GM19240 (cell line): Measurements from ENCODE around the gene MAN1A1.
"Not testable (repeated sequence)": the region's sequence is repeated elsewhere in the genome, so short reads cannot be mapped to it uniquely, and the experiment has no call there.

ENCODE experiments used
- DNase-seq: peaks from one replicate; pipeline ENCODE4 v3.0.0; 2011; ENCODE audit warnings: low spot score; ENCODE audit not compliant: insufficient read length

MAN1A1 gene

GRCh38 chr6:119173249-119174084, 176.1 kb downstream of the MAN1A1 start:
- DNase-seq, result no peak

GRCh38 chr6:119172824-119173223, 176.7 kb downstream of the MAN1A1 start:
- no peak for DNase-seq

- no peak for DNase-seq
Measured at GRCh38 chr6:119171864-119172588, 177.5 kb downstream of the MAN1A1 start.

DNA sequence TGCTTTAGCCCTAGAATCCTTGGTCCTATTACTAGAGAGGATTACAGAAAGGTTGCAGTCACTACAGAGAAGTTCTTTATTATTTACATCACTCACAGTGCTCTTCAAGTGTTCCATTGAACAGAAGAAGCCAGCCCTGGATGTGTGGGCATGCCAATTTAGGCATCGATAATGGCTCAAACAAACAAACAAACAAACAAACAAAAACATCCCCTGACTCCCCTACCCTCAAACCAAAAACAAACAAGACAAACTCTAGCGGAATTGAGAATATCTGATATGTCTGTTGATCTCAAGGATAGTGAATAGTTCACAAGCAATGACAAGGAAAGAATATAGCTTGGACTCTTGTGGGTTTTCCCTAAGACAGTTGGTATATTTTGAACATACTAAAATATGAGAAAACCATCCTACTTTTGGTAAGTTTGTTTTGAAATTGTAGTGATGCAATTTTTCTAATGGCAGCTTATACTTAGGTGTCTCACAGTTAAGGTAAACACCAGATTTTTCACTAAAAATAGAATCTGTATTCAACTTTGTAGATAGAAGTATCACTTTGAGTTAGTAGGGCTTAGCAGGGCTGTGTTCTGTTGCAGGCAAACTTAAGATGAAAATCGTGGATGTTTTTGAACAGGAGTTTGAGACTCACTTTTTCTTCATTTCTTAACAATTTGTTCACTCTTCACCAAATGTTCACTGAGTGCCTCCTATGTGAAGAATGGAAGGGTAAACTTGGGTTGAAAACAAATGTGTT, 178.3 kb downstream of the MAN1A1 start:
- no peak for DNase-seq

DNA sequence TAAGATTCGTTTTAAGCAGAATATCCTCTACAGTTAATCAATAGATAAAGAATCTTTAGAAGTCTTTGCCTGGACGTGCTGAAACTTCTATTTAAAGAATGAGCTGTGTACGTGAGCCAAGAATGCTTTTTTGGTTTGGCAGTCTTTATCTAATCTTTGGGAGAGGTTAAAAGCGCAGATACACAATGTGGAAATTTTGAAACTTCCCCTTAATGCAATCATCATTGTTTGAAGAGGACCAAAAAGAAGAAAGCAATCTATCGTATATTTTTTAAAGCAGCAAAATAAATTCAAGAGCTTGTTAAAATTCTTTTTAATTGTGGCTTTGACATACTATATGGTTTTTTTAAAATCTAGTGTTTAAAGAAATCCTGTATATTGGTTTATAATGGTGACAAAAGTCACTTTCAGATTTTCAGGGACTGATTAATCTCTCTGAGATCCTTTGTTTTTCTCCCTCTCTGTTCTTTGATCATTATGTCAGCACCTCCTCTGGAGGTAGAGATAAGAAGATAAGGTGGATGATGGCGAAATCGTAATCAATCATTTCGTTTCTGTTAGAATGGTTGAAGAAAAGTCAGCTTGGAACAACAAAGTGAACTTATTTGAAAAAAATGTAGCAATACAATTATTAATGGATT, 179.0 kb downstream of the MAN1A1 start:
- DNase-seq, result no peak

DNA sequence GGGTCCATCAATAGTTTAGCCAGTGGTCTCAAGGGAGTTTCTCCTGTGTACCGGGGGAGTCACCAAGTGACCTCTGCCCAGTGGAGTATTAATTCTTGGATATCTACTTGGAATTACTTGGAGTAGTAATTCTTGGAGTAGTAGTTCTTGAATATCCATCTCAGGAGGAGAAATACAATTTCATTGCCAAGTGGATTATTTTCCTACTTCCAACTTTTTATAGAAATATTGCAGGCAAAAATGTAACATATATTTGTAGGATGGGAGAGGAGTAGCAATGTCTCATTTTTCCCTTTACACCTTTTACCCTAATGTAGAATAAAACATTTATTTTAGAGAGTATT, 179.5 kb downstream of the MAN1A1 start:
- DNase-seq, result no peak

DNA sequence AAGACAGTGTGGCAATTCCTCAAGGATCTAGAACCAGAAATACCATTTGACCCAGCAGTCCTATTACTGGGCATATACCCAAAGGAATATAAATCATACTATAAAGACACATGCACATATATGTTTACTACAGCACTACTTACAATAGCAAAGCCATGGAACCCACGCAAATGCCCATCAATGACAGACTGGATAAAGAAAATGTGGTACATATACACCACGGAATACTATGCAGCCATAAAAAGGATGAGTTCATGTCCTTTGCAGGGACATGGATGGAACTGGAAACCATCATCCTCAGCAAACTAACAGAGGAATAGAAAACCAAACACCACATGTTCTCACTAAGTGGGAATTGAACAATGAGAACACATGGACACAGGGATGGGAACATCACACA, 180.2 kb downstream of the MAN1A1 start:
- not testable (repeated sequence) for DNase-seq

GRCh38 chr6:119166024-119166784, 183.4 kb downstream of the MAN1A1 start:
- DNase-seq, result no peak

DNA sequence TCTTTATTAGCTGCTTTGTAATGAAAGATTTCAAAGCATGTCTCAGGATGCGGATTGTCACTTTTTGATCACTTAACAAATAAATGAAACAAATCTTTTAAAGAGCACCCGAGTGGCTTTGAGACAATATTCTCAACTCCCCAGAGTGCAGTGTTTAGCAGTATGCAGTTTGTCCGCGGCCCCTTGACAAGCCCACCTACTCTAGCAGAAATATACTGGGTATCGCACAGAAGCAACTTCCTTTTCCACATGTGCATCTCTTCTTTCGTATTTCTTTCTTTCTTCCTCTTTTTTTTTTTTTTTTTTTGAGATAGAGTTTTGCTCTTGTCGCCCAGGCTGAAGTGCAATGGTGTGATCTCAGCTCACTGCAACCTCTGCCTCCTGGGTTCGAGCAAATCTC, 186.6 kb downstream of the MAN1A1 start:
- no peak for DNase-seq

DNA sequence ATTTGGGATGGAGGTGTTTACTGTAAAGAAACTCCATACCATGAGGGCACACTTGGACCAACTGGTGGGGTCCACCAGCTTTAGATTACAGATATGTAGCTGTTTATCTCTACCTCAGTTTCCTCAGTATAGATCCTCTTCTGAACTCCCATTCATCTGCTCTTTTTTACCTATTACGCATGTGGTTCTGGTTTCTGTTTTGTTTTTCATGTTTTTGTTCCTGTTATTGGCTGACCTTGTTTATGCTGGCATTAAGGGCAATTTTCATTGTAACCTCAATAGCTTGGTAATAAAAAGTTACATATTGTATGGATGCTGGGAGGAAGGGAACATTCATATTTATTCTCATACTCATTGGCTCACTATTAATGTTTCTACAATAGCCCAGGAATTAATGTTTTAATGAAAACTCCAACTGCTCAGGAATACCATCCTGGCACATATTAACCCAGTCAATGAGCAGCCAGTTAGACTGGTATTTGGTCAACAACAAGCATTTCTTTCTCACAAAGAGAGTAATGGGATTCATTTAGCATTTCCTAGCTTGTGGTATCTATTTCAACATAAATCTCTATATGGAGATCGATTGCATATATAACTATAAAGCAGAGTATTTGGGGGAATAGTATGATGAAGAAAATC, 187.3 kb downstream of the MAN1A1 start:
- no peak for DNase-seq

DNA sequence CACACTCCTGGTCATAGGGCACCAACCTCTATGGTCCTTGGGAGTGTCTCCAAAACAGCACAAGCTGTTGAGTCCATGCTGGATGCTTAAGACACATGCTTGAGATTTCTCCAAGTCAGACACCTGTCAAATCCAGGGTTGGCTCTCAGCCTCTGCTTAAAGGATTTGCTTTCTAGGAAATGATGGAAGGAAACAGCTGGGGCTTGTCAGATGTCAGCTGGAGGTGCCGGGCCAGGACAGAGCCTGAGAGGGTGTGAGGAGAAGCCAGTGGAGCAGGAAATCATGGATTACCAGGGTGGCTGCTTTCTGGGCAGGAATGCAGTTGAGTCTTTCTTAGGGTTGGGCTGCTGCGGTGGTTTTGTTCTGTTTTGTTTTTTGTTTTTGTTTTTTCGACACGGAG, 188.1 kb downstream of the MAN1A1 start:
- DNase-seq, result no peak

GRCh38 chr6:119160911-119161310, 188.7 kb downstream of the MAN1A1 start:
- no peak for DNase-seq

DNA sequence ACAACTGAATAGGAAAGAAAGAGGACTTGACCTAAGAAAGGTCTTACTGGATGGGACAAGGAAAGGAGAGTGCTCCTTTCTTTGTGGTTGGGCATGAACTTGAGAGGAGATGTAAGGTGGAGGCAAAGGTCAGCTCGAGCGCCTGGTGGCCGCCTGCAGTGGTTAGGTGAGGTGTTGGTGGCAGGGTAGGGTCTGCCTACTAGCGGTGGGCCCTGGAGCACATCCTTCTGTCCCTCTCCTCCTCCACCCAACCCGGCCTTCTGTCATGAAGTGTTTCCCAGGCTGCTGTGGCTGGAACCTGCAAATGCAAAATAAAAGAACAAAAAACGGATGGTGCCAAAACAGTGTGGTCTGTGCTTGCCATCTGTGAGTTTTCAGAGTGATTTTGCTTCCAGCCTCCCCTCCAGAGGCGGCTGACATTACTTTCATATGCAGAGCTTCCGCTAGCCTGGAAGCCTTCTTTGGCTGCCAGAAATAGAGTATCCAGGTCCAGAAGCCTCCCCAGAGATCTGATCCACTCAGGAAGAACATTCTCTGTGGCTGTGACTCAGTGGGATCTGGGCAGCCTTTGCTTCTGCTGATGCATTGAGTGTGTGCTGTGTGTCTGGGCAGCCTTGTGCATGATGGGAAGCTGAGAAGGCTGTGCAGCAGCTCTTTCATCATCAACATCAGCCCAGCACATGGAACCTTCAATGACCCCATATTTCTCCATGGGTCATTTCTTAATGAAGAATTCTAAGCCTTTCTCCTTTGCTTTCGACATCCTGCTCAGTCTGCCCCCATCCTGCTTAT, 191.3 kb downstream of the MAN1A1 start:
- DNase-seq, result no peak

DNA sequence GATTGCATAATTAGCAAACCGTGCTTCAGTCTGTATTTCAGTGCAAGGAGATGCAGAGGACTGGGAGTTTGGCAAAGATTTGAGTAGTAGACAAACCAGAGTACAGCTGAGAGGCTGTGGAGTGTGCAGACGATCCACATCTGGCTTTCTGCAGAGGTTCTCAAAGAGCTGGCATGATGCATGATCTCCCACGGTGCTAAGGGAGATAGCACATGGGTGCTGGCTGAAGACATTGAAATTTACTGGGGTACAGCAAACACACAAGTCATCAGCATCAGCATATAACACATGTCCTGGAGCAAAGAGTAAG, 192.1 kb downstream of the MAN1A1 start:
- no peak for DNase-seq

DNA sequence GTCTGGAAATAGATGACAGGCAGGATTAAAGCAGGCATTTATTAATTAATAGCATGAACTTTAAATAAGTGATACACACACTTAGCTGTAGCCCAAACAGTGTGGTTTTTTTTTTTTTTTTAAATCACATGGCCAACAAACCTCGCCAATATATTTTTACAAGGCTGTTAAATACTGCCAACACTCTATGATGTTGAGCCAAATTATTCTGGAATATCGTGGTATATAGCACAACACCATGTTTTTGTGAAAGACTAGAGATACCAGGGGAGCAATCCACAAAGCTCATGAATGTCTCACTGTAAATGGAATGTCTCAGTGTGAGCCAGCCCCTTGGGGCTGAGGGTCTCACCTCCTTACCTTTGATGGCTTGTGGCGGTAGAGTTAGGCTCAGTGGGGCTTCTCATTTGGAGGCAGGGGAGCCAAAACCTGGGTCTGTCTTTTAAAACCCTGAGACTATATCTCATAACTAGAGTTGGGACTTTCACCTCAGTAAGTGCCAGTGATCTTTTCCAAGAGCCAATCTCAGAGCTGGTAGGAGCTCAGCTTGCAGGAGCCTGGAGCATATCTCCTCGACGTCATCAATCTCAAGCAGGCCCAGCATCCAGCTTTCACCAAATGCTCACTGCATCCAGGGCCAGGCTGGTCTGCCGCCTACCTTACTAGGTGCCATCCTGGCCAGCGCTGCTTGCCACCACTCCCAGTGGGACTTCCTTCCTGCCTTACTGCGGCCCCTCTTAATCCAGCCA, 192.6 kb downstream of the MAN1A1 start:
- DNase-seq, result no peak

DNA sequence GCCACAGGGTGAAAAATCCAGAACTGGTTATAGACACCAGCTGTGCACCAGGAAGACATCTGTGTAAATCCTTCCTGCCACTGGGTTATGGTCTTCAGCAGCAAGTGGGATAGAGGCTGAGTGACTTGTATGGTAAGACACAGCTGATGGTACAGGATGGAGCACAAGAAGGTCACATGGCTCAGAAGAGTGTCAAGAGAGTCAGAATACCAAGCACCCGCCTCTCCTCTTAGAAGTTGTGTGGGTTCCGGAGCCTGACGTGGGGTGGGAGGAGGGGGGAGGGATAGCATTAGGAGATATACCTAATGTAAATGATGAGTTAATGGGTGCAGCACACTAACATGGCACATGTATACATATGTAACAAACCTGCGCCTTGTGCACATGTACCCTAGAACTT, 193.5 kb downstream of the MAN1A1 start:
- not testable (repeated sequence) for DNase-seq

DNA sequence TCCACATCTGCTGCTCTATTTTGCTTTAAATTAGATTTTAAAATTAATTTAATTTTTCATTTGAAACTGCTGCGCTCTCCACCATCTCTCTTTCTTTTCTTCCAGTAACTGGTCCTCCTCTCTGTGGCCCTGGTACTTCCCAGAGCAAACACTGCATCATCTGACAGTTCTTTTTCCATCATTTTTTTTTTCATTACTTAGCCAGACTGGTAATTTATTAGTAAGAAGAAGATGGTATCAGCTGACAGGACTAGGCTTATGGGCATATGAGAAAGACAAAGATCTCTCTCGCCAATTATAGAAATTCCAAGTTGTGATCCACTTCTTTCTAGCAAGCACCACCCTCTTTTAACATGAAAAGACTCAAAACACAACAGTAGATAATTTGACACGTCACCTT, 197.4 kb downstream of the MAN1A1 start:
- no peak for DNase-seq

- no peak for DNase-seq
Measured at GRCh38 chr6:119148825-119149525, 200.6 kb downstream of the MAN1A1 start.
